Stimulated activated CD8-positive, alpha-beta memory T cell treated with anti-CD3 and anti-CD28 coated beads, Interleukin-4, amount 100 ng/mL, for 24 hours (primary cell): ENCODE measurements around the gene WDR46.
"Not testable (repeated sequence)": the region's sequence is repeated elsewhere in the genome, so short reads cannot be mapped to it uniquely, and the experiment has no call there.

Experiments used
- DNase-seq: peaks from one replicate; pipeline ENCODE4 v3.0.0-alpha.2; 2020; ENCODE audit warnings: low read depth

The WDR46 gene

DNA sequence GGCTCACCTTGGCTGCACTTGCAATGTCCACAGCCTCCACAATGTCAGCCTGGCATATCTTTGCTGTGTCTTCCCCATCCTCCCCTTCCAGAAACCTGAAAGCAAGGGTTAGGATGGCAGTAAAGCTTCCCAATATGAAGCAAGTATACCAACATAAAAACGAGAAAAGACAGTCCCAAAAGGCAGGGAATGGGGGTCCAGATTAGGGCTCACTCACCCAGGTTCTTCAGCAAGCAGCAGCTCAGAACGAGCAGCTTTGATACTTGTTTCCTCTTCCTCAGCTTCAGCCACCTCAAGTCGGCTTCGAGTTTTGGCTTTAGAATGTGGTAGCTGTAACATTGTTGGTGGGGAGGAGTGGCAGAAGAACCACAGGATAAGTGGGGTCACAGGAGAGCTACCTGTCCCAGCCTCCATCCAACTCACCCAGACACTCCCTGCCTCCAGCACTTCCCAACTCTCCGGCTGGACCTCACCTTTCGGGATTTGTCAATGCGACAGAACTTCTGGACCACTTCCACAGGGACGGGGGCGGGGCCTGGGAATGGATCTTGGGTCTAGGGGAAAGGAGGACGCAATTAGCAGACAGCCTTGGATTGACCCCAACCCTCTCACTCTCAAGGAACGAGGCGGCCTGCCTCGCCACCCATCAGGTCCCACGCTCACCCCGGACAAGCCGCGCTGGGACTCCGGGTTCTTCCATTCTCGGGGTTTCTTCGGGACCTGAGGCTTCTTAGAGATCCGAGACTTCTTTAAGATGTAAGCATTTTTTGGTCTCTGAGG, 708 bp downstream of the WDR46 start:
- DNase-seq: no peak

- DNase-seq: no peak
Observed at GRCh38 chr6:33286946-33287914, 1.8 kb downstream of the WDR46 start.

DNA sequence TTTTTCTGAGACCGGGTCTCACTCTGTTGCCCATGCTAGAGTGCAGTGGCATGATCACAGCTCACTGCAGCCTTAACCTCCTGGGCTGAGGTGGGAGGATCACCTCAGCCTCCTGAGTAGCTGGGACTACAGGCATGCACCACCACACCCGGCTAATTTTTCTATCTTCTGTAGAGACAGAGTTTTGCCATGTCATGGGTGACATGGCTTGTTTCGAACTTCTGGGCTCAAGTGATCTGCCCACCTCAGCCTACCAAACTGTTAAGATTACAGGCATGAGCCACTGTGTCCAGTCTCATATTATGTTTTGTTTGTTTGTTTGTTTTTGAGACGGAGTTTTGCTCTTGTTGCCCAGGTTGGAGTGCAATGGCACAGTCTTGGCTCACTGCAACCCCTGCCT, 3.8 kb downstream of the WDR46 start:
- not testable (repeated sequence) for DNase-seq

DNA sequence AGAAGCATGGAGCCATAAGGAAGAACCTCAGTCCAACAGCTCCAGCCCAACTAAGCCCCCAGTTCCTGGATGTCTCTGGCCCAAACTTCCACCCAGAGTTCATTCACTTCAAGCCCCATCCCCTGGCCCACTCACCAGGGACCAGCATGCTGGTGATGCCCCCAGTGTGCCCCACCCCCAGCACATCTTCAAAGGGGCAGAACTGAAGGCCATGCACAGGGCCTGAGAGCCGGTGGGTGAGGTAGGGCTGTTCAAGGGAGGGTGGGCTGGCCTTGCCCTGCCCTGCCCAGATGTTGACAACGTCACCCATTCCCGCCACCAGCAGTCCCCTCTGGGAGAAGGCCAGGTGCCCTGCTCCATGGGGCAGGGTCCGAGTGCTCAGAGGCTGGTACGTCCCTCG, 8.5 kb downstream of the WDR46 start:
- no peak for DNase-seq

DNA sequence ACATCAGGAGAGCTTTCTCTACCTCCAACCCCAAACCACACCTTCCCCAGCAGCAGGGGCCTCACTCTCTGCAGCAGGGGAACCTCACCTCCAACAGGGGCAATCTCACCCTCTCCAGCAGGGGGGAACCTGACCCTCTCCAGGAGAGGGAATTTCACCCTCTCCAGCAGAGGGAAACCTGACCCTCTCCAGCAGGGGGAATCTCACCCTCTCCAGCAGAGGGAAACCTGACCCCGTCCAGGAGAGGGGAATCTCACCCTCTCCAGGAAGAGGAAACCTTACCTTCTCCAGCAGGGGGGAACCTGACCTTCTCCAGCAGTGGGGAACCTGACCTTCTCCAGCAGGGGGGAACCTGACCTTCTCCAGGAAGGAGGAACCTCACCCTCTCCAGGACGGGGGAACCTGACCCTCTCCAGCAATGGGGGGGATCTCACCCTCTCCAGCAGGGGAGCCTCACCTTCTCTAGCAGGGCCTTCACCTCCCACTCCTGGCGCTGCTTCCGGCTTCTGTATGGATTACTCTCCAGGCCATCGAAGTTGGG, 9.0 kb downstream of the WDR46 start:
- DNase-seq: no peak

DNA sequence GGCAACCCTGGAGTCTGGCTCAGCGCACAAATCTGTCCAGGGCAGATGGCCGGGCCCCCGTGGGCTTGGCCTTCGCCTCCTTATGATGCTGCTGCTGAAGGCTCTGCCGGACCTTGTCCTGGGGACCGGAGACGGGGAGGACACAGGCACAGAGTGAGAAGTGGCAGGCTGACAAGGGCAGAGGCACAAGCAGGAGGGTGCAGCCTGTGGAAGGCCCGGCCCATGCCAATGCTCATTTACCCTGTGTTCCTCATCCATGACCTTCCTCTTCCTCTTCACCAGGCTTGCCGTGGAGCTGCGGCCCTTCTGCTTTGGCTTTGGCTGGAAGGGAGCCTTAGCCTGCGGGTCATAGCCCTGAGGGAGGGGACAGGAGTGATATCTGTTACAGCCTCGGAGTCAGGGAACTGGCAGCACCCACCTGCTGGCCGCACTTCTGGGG, 9.8 kb downstream of the WDR46 start:
- DNase-seq: no peak

DNA sequence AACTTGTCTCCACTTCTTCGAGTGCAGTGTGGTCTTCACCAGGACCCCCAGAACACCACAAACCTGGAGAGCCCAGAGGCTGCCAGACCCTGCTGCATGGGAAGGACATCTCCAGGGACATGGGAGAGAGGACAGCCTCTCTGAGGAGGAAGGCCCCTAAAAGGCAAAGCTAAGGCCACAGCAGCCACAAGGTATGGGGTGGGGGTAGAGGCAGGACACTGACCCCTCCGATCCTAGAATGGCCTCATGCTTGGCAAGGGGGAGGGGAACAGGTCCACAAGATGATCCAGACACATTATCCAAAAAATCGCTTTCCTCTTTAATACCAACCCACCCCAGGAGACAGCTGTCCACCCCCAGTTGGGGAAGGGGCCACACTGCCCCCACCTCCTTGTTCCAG, 10.2 kb downstream of the WDR46 start:
- DNase-seq: no peak

- no peak for DNase-seq
Observed at GRCh38 chr6:33278392-33278741, 10.7 kb downstream of the WDR46 start.

DNA sequence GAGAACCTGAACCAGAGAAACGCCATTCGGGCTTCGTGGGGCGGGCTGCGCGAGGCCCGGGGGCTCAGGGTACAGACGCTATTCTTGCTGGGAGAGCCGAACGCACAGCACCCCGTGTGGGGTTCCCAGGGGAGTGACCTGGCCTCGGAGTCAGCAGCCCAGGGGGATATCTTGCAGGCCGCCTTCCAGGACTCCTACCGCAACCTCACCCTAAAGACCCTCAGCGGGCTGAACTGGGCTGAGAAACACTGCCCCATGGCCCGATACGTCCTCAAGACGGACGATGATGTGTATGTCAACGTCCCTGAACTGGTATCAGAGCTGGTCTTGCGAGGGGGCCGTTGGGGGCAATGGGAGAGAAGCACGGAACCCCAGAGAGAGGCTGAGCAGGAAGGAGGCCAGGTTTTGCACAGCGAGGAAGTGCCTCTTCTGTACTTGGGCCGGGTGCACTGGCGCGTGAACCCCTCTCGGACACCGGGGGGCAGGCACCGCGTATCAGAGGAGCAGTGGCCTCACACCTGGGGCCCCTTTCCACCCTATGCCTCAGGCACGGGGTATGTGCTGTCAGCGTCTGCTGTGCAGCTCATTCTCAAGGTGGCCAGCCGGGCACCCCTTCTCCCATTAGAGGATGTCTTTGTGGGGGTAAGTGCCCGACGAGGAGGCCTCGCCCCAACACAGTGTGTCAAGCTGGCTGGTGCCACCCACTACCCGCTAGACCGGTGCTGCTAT, 11.2 kb downstream of the WDR46 start:
- DNase-seq: no peak

- peak; percentile 72 for DNase-seq
Observed at GRCh38 chr6:33276864-33277662, 12.0 kb downstream of the WDR46 start, which contains the start of gene B3GALT4. Gene B3GALT4, plus strand, starts transcription at chr6:33277123. Its CDS starts 297 bp downstream, at chr6:33277420.

GRCh38 chr6:33276581-33276863, 12.5 kb downstream of the WDR46 start:
- no peak for DNase-seq

- not testable (repeated sequence) for DNase-seq
Observed at GRCh38 chr6:33275795-33276580, 13.1 kb downstream of the WDR46 start.

GRCh38 chr6:33273924-33274902, 14.8 kb downstream of the WDR46 start:
- no peak for DNase-seq

DNA sequence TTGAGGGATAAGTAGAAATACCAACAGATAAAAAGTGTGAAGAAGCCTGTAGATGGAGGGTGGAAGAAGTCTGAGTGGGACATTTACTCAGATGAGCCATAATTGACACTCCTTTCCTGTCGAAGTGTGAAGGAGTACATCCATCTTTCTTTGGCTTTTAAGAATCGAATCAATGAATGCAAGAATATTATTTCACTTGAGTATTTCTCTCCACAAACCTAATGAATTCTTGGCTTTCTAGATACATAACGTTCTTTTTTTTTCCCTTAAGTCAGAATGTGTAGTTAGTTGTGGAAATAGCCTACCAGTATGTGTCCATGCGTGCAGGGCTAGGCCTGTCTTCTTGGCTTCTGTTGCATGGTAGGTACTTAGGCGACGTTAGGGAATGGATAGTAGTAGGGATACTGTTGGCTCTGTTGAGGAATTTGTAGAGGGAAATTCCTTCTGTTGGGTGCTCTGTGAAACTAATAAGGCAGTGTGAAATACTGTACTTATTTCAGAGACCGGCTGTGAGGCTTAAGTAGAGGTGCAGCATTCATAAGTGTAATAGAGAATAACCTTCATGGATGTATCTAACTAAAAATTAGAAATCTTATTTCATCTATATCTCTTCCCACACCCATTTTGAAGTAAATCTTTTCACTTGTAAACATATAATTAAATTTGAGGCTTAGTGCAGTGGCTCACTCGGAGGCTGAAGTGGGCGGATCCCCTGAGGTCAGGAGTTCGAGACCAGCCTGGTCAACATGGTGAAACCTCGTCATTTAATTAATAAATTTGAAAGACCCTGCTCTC, 15.7 kb downstream of the WDR46 start:
- DNase-seq: no peak

- no peak for DNase-seq
Observed at GRCh38 chr6:33272275-33273128, 16.5 kb downstream of the WDR46 start.

GRCh38 chr6:33271468-33272274, 17.4 kb downstream of the WDR46 start, which contains the start of the genes RPS18 and VPS52:
Gene RPS18, plus strand, starts transcription at chr6:33272075. Its CDS starts 45 bp downstream, at chr6:33272120.
Gene VPS52, minus strand, starts transcription at chr6:33271876. Its CDS starts 201 bp downstream, at chr6:33271675.
- DNase-seq: peak; percentile 77

DNA sequence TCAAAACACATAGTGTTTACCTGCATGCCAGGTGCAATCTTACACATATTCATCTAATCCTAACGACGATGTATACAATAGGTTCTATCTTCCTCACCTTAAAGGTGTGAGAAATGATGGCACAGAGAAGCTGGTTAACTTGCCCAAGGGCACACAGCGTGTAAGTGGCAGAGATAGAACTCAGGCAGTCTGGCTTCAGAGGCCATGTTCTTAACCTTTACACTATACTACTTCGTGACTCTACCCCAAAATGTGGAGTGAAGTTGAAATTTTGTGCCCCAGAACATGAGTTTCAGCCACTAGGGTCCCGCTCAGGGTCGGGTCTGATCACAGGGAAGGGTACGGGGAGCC, 17.9 kb downstream of the WDR46 start:
- no peak for DNase-seq
